Activated naive CD8-positive, alpha-beta T cell treated with anti-CD3 and anti-CD28 coated beads, Interleukin-2, amount 50 U/mL, for 24 hours (primary cell): Measurements from ENCODE around the gene TTBK1.

ENCODE experiments used
- ATAC-seq: fragments of 150-1000 bp; cut with Tn5 transposase; one replicate; pipeline ENCODE4 v1.10.0; 2021
- DNase-seq: peaks from one replicate; pipeline ENCODE4 v3.0.0; 2021
- H3K27ac Mint-ChIP-seq: one replicate; pipeline ENCODE4 v1.8.0; 2021; ENCODE audit warnings: mild to moderate bottlenecking, mixed read lengths
- H3K27me3 Mint-ChIP-seq: one replicate; pipeline ENCODE4 v1.8.0; 2021; ENCODE audit warnings: mixed read lengths
- H3K36me3 Mint-ChIP-seq: one replicate; pipeline ENCODE4 v1.8.0; 2021; ENCODE audit warnings: low read depth, mixed read lengths
- H3K4me1 Mint-ChIP-seq: one replicate; pipeline ENCODE4 v1.8.0; 2021; ENCODE audit warnings: mixed read lengths
- H3K4me3 Mint-ChIP-seq: one replicate; pipeline ENCODE4 v1.8.0; 2021; ENCODE audit warnings: mild to moderate bottlenecking, moderate library complexity, mixed read lengths
- H3K9me3 Mint-ChIP-seq: one replicate; pipeline ENCODE4 v1.8.0; 2021; ENCODE audit warnings: mixed read lengths

The TTBK1 gene

GRCh38 chr6:43256670-43257366 is 13.5 kb downstream of the TTBK1 start:
- DNase-seq, result no peak
- peaks cover 26% of the 10 kb centered on the region for H3K27me3 Mint-ChIP-seq
- peaks cover 24% of the 10 kb centered on the region for H3K4me1 Mint-ChIP-seq
- H3K4me3 Mint-ChIP-seq, result no peak overlapping the region
- no peak for ATAC-seq
- no peak overlapping the region for H3K27ac Mint-ChIP-seq
- H3K36me3 Mint-ChIP-seq, result no peaks in the 10 kb centered on the region
- H3K9me3 Mint-ChIP-seq, result no peaks in the 10 kb centered on the region

DNA sequence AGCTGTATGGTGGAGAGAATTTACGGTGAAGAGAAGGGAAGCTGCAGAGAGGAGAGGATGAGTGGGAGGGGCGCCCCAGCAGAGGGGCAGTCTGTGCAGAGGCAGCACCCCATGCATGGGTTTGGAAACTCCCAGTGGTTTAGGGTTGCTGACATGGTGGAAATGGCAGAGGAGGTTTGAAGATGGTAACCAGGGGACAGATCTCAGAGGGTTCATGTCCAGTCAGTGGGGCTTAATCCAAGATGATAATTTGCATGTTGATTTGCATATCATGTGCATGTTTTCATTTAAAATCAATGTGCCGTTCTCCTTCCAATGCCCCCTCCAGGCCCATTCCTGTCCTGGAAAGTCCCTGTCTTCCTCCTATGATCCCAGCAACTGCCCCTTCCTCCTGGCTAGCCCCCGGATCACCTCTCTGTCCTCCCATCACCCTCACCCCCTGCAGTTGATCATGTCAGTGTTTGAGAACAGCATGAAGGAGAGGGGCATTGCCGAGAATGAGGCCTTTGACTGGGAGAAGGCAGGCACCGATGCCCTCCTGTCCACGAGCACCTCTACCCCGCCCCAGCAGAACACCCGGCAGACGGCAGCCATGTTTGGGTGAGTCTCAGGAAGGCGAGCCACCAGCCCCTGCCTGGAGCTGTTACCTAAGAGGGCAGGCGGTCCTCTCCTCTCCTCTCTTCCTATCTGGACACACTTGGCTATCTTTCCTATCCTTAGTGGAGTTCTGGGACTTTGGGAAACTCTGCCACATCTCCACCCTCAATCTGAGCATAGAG is 14.3 kb downstream of the TTBK1 start:
- Mint-ChIP-seq H3K4me1 (peaks cover 23% of the 10 kb centered on the region), H3K27me3 (peaks cover 22% of the 10 kb centered on the region), H3K27ac (no peak overlapping the region), H3K36me3 (no peaks in the 10 kb centered on the region), H3K9me3 (no peaks in the 10 kb centered on the region), H3K4me3 (no peak overlapping the region)
- ATAC-seq, result peak; percentile 51
- DNase-seq, result peak; percentile 33

GRCh38 chr6:43258180-43258579 is 14.9 kb downstream of the TTBK1 start:
- Mint-ChIP-seq H3K4me1 (peaks cover 23% of the 10 kb centered on the region), H3K4me3 (no peak overlapping the region), H3K27ac (no peak overlapping the region), H3K27me3 (peaks cover 17% of the 10 kb centered on the region), H3K9me3 (no peaks in the 10 kb centered on the region), H3K36me3 (no peaks in the 10 kb centered on the region)
- DNase-seq (no peak), ATAC-seq (no peak)

DNA sequence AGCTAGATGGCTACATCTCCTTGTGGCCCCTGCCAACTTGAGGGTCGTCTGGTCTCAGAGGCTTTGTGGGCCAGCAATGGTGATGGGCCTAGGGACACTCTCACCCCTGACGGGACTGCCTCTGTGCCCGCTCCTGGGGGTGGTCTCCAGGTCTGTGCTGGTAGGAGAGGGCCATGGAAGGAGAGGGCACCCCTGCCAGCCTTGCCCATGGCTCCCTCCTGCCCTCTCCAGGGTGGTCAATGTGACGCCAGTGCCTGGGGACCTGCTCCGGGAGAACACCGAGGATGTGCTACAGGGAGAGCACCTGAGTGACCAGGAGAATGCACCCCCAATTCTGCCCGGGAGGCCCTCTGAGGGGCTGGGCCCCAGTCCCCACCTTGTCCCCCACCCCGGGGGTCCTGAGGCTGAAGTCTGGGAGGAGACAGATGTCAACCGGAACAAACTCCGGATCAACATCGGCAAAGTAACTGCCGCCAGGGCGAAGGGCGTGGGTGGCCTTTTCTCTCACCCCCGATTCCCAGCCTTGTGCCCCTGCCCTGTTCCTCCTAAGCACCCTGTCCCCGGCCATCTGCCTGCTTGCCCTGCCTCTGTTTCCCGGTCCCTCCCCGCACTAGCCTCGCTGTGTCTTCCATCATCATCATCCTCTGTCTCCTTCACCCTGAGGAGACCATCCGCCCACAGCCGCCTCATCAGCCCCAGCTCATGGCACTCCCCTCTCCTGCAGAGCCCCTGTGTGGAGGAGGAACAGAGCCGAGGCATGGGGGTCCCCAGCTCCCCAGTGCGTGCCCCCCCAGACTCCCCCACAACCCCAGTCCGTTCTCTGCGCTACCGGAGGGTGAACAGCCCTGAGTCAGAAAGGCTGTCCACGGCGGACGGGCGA is 15.8 kb downstream of the TTBK1 start:
- ATAC-seq (no peak), DNase-seq (no peak)
- Mint-ChIP-seq H3K36me3 (no peaks in the 10 kb centered on the region), H3K4me1 (peaks cover 19% of the 10 kb centered on the region), H3K4me3 (no peak overlapping the region), H3K27ac (no peak overlapping the region), H3K27me3 (peaks cover 10% of the 10 kb centered on the region), H3K9me3 (no peaks in the 10 kb centered on the region)

DNA sequence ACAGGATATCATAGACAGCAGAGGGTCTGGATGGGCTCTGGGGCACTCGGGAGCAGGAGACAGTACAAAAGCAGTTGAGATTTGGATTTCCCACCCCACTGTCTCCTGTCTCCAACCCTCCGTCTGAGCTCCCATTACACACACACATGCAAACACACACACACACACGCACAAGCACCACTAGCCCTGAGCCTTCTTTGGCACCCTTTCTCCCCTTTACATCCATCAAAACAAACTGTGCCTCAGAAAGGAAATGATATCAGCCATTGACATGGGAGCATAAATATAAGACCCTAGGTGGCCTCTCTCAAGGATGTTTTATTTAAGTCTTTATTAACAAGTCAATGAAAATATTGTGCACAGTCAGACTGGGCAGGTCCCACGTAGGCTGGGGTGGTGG is 17.5 kb downstream of the TTBK1 start:
- no peak overlapping the region for H3K4me3 Mint-ChIP-seq
- H3K27me3 Mint-ChIP-seq, result peaks cover 9% of the 10 kb centered on the region
- H3K36me3 Mint-ChIP-seq, result no peaks in the 10 kb centered on the region
- H3K27ac Mint-ChIP-seq, result no peak overlapping the region
- no peaks in the 10 kb centered on the region for H3K9me3 Mint-ChIP-seq
- DNase-seq (no peak), ATAC-seq (no peak)
- H3K4me1 Mint-ChIP-seq, result peaks cover 10% of the 10 kb centered on the region

DNA sequence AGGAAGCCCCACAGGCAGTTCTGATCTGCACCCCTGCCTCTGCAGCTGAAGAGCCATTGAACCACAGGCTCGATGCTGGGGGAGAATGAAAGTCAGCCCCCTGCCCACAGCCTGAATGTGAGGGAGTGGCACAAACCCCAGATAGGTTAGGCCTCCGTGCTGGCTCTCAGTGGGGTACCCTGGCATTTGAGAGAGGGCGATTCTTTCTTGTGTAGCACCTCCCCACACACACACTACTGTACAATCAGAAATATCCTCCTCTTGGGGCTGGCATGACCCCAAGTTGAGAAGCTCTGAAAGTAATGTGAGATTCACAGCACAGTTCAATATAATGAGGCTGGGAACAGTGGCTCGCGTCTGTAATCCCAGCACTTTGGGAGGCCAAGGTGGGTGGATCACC is 17.9 kb downstream of the TTBK1 start:
- DNase-seq, result no peak
- Mint-ChIP-seq H3K9me3 (no peaks in the 10 kb centered on the region), H3K4me1 (peaks cover 9% of the 10 kb centered on the region), H3K4me3 (no peak overlapping the region), H3K36me3 (no peaks in the 10 kb centered on the region), H3K27ac (no peak overlapping the region), H3K27me3 (peaks cover 8% of the 10 kb centered on the region)
- no peak for ATAC-seq

DNA sequence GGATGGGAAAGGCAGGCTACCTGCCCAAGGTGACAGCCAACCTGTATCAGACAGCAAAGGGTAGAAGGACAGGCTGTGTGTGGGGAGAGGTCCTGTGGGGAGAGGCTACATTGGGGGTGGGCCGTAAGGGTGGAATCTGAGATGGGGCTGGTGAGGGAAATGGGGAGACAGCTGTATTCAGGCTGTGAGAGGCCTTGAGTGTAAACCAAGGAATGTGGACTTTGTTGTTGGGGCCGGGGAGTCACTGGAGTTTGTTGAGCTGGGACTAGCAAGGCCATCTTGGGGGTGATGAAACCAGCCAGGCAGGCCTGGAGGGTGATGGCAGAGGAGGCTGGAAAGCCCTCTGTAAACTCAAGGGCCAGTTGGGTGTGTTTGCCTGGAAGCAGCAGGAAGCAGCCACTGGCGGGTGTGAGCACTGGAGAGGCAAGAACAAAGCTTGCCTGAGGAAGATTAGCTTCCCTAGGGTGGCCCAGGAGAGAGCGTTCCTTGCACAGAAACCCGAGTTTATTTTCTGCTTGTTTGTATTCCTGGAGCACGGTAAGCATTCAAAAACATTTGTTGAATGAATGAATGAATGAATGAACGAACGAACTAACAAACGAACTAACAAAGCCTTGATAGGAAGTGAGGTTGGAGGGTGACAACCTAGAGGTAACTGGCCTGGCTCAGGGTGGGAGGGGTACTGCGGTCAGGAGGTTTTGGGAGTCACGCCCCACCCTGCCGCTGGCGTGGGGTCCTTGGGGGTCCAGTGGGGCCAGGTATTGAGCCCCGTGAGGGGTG is 18.9 kb downstream of the TTBK1 start:
- no peak overlapping the region for H3K4me3 Mint-ChIP-seq
- no peak for ATAC-seq
- no peak for DNase-seq
- H3K27ac Mint-ChIP-seq, result no peak overlapping the region
- H3K9me3 Mint-ChIP-seq, result no peaks in the 10 kb centered on the region
- H3K4me1 Mint-ChIP-seq, result peaks cover 6% of the 10 kb centered on the region
- H3K36me3 Mint-ChIP-seq, result no peaks in the 10 kb centered on the region
- H3K27me3 Mint-ChIP-seq, result peaks cover 4% of the 10 kb centered on the region

DNA sequence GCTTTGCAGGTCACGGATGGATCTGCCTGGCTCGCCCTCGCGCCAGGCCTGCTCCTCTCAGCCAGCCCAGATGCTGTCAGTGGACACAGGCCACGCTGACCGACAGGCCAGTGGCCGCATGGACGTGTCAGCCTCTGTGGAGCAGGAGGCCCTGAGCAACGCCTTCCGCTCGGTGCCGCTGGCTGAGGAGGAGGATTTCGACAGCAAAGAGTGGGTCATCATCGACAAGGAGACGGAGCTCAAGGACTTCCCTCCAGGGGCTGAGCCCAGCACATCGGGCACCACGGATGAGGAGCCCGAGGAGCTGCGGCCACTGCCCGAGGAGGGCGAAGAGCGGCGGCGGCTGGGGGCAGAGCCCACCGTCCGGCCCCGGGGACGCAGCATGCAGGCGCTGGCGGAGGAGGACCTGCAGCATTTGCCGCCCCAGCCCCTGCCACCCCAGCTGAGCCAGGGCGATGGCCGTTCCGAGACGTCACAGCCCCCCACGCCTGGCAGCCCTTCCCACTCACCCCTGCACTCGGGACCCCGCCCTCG is 19.6 kb downstream of the TTBK1 start:
- H3K4me3 Mint-ChIP-seq, result no peak overlapping the region
- no peaks in the 10 kb centered on the region for H3K36me3 Mint-ChIP-seq
- no peak overlapping the region for H3K27ac Mint-ChIP-seq
- no peaks in the 10 kb centered on the region for H3K4me1 Mint-ChIP-seq
- no peak for DNase-seq
- H3K9me3 Mint-ChIP-seq, result no peaks in the 10 kb centered on the region
- H3K27me3 Mint-ChIP-seq, result peaks cover 2% of the 10 kb centered on the region
- ATAC-seq, result no peak

- H3K27me3 Mint-ChIP-seq, result peaks cover 3% of the 10 kb centered on the region
- DNase-seq (peak; percentile 81), ATAC-seq (peak; percentile 95)
- H3K4me1 Mint-ChIP-seq, result no peaks in the 10 kb centered on the region
- H3K27ac Mint-ChIP-seq, result peak overlapping the region; percentile 21
- no peaks in the 10 kb centered on the region for H3K36me3 Mint-ChIP-seq
- no peak overlapping the region for H3K4me3 Mint-ChIP-seq
- H3K9me3 Mint-ChIP-seq, result no peaks in the 10 kb centered on the region
Observed at GRCh38 chr6:43263314-43264178, 20.3 kb downstream of the TTBK1 start.

DNA sequence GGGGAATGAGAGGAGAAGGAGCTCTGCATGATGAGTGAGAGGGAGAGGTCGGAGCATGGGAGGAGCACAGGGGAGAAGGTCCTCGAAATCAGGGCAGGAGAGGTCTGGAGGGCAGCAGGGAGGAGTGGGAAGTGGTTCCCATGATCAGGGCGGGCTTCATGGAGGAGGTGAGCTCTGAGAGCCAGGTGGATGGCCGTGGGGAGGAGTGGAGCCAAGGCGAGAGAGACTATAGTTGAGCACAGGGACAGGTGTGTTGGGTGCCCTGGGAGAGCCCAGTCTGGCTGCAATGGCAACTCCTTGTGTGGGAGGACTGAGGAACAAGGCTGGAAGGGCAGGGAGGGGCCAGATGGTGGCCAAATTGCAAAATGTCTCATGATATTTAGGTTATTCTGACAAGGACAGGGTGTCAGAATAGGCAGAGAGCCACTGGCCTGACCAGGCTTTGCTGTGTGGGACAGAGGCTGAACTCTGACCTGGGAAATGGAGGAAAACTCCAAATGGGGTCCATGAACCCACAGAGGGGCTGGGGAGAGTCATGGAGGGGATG is 21.4 kb downstream of the TTBK1 start:
- Mint-ChIP-seq H3K27me3 (peaks cover 10% of the 10 kb centered on the region), H3K36me3 (no peaks in the 10 kb centered on the region), H3K9me3 (no peaks in the 10 kb centered on the region), H3K4me3 (no peak overlapping the region), H3K4me1 (peaks cover 5% of the 10 kb centered on the region), H3K27ac (no peak overlapping the region)
- ATAC-seq, result no peak
- no peak for DNase-seq

- H3K27ac Mint-ChIP-seq, result no peak overlapping the region
- DNase-seq (no peak), ATAC-seq (no peak)
- no peaks in the 10 kb centered on the region for H3K36me3 Mint-ChIP-seq
- H3K9me3 Mint-ChIP-seq, result no peaks in the 10 kb centered on the region
- H3K4me3 Mint-ChIP-seq, result no peak overlapping the region
- H3K4me1 Mint-ChIP-seq, result peaks cover 7% of the 10 kb centered on the region
- peaks cover 14% of the 10 kb centered on the region for H3K27me3 Mint-ChIP-seq
Observed at GRCh38 chr6:43265564-43265963, 22.3 kb downstream of the TTBK1 start.

DNA sequence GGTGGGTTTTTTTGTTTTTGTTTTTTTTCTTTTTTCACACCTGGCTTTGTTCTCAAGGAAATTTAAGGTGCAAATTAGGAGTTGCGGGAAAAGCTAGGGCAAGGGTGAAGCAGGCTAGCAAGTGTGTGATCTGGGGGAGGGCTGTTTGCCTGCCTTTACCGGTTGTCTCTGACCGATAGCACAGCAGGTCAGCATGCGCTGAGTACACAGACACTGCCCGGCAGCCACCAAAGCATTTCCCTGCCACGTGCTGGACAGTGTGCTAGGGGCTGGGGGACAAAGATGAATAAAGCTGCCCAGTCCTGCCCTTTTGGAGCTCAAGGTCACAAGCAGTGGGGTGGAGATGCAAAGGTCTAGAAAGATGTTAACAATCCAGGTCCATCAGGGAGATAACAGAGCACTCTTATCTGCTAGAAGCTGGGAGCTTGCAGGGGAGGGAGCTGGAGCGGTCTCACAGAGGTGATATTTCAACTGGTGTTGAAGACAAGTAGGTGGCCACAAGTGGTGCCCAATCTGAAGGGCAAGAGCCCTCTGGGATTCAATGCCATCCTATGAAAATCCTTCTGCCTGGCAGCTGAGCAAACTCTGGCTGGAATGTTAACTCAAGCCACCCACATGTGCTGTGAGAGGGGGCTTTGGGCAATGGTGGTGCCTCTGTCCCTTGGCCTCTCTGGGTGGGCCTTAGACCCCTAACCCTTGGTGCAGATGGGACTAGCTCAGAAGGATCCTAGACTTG is 24.5 kb downstream of the TTBK1 start:
- no peak for ATAC-seq
- Mint-ChIP-seq H3K9me3 (no peaks in the 10 kb centered on the region), H3K27ac (no peak overlapping the region), H3K27me3 (peaks cover 14% of the 10 kb centered on the region), H3K4me3 (no peak overlapping the region), H3K4me1 (peaks cover 7% of the 10 kb centered on the region), H3K36me3 (no peaks in the 10 kb centered on the region)
- DNase-seq, result no peak

- peaks cover 16% of the 10 kb centered on the region for H3K27me3 Mint-ChIP-seq
- H3K9me3 Mint-ChIP-seq, result no peaks in the 10 kb centered on the region
- H3K4me3 Mint-ChIP-seq, result no peak overlapping the region
- H3K4me1 Mint-ChIP-seq, result peaks cover 7% of the 10 kb centered on the region
- H3K36me3 Mint-ChIP-seq, result no peaks in the 10 kb centered on the region
- DNase-seq, result no peak
- no peak overlapping the region for H3K27ac Mint-ChIP-seq
- ATAC-seq, result no peak
Observed at GRCh38 chr6:43268355-43268700, 25.0 kb downstream of the TTBK1 start.
